Body of pancreas (tissue), 4 donors: ENCODE measurements around the gene FSTL1.

ENCODE experiments used
- CTCF ChIP-seq, 7 experiments: fragments of 450-650 bp in 4 of 7; fragments of 200-600 bp in 3 of 7; sonication (generic) in 3 of 7; IDR thresholded peaks; one replicate each; pipeline ENCODE4 v1.5.1; 2016 to 2019; ENCODE audit warnings: antibody characterized with exemption in 7 of 7
- POLR2A ChIP-seq, 3 donors: fragments of 450-650 bp; IDR thresholded peaks; one replicate each; pipeline ENCODE4 v1.6.1; 2016; ENCODE audit warnings: antibody characterized with exemption in 3 of 3, mild to moderate bottlenecking in 2 of 3

- no peak for TF ChIP-seq CTCF (IDR thresholded peaks at IDR 0.05)
- TF ChIP-seq POLR2A (IDR thresholded peaks at IDR 0.05) = no peak
Observed at GRCh38 chr3:120399372-120399771, 51.4 kb downstream of the FSTL1 start.
